Measurements from ENCODE around the gene FBXL13.

DNA sequence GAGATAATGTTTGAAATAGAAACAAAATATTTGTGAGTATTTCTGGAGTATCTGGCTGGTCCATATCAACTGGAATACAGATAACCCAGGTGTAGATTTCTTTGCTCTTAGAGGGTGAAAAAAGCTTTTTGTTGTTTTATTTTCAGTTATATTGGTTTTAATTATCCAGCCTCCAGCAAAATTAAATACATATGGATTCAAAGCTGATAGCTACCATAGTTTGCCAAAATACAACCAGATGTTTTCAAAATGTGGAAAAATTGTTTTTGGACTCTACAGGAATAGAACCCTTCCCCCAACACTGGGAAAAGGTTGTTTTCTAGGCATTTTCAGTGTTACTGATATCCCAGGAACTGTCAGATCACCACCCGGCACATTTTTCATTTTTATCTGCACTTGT is 131.7 kb downstream of the FBXL13 start:
- TF ChIP-seq, protein P1, sequence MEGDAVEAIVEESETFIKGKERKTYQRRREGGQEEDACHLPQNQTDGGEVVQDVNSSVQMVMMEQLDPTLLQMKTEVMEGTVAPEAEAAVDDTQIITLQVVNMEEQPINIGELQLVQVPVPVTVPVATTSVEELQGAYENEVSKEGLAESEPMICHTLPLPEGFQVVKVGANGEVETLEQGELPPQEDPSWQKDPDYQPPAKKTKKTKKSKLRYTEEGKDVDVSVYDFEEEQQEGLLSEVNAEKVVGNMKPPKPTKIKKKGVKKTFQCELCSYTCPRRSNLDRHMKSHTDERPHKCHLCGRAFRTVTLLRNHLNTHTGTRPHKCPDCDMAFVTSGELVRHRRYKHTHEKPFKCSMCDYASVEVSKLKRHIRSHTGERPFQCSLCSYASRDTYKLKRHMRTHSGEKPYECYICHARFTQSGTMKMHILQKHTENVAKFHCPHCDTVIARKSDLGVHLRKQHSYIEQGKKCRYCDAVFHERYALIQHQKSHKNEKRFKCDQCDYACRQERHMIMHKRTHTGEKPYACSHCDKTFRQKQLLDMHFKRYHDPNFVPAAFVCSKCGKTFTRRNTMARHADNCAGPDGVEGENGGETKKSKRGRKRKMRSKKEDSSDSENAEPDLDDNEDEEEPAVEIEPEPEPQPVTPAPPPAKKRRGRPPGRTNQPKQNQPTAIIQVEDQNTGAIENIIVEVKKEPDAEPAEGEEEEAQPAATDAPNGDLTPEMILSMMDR (IDR thresholded peaks at IDR 0.05): no peak
- TF ChIP-seq POLR2A (IDR thresholded peaks at IDR 0.05) (no peak), POLR2AphosphoS5 (IDR thresholded peaks at IDR 0.05) (no peak), EP300 (IDR thresholded peaks at IDR 0.05) (no peak)
